Lower lobe of right lung (tissue), 2 donors: ENCODE measurements around the gene YIPF4. TPM values are rescaled to one million over a fixed set of nuclear protein-coding genes. Genes with fewer than 3 reads are reported as not detected.
A peak's percentile ranks its signal among the peaks of the same experiment; 100 is the strongest.

Source experiments
- ATAC-seq, 2 donors: fragments of 200-7000 bp; cut with Tn5 transposase; one replicate each; pipeline ENCODE4 v1.9.1; 2020 to 2022; ENCODE audit warnings: mild to moderate bottlenecking in 2 of 2, moderate library complexity in 2 of 2
- DNase-seq: peaks from one replicate; pipeline ENCODE4 v3.0.0-alpha.2; 2020
- H3K27ac ChIP-seq: fragments of 200-600 bp; one replicate; pipeline ENCODE4 v1.8.0; 2022
- H3K27me3 ChIP-seq: fragments of 200-600 bp; one replicate; pipeline ENCODE4 v1.8.0; 2022; ENCODE audit warnings: low read depth
- H3K36me3 ChIP-seq: fragments of 200-600 bp; one replicate; pipeline ENCODE4 v1.8.0; 2022; ENCODE audit warnings: mild to moderate bottlenecking
- H3K4me1 ChIP-seq: fragments of 200-600 bp; one replicate; pipeline ENCODE4 v1.8.0; 2022
- H3K4me3 ChIP-seq: fragments of 200-600 bp; one replicate; pipeline ENCODE4 v1.8.0; 2022; ENCODE audit warnings: mild to moderate bottlenecking
- H3K9me3 ChIP-seq: fragments of 200-600 bp; one replicate; pipeline ENCODE4 v1.8.0; 2022
- intact Hi-C: fragments of 100-400 bp; cut with DNase I; formaldehyde crosslinking; loops from one replicate; pipeline ENCODE4 v1.11.0; 2022
- total RNA-seq: library from RNA; stranded (reverse); fragmentation: NEBNext Ultra II Directional; extraction: Animal tissue kit (Norgen Biotek cat#: 25700); gene quantifications from one replicate; pipeline ENCODE4 v1.2.1, GENCODE V29; 2021
- TF ChIP-seq, protein P1 (sequence below): fragments of 200-600 bp; IDR thresholded peaks from one replicate; pipeline ENCODE4 v1.8.0; 2022; ENCODE audit warnings: antibody characterized with exemption, mild to moderate bottlenecking
- donor health status: DM: no; HTN: yes; CAD: no; lungs with severe emphysema.

YIPF4 gene
- total RNA-seq, 1 donor from 2014 or later: 59.4 TPM

DNA sequence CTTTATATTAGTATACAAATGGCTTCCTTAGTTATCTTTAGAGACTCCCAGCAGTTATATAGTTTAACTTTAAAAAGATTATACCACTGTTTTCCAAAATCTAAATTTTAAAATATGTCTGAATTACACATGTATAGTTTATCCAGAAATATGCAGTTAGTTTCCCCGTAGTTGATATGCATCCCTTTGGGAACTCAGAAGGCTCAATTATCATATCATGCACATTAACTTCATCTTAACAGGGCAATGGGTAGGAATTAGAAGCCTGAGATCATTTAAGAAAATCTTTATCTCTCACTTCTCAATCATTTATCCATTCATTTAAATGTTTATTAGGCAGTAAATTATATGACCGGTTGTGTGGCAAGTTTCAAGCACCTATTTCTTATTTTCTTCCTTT, 40.2 kb upstream of the YIPF4 start:
- no peak for ATAC-seq
- peaks cover 19% of the 10 kb centered on the region for H3K36me3 ChIP-seq
- TF ChIP-seq, protein P1, sequence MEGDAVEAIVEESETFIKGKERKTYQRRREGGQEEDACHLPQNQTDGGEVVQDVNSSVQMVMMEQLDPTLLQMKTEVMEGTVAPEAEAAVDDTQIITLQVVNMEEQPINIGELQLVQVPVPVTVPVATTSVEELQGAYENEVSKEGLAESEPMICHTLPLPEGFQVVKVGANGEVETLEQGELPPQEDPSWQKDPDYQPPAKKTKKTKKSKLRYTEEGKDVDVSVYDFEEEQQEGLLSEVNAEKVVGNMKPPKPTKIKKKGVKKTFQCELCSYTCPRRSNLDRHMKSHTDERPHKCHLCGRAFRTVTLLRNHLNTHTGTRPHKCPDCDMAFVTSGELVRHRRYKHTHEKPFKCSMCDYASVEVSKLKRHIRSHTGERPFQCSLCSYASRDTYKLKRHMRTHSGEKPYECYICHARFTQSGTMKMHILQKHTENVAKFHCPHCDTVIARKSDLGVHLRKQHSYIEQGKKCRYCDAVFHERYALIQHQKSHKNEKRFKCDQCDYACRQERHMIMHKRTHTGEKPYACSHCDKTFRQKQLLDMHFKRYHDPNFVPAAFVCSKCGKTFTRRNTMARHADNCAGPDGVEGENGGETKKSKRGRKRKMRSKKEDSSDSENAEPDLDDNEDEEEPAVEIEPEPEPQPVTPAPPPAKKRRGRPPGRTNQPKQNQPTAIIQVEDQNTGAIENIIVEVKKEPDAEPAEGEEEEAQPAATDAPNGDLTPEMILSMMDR: no peak
- H3K27me3 ChIP-seq: no peaks in the 10 kb centered on the region
- no peak overlapping the region for H3K27ac ChIP-seq
- no peak for DNase-seq
- no peak overlapping the region for H3K4me3 ChIP-seq
- intact Hi-C loops: no loop called here
- no peaks in the 10 kb centered on the region for H3K4me1 ChIP-seq
- H3K9me3 ChIP-seq: no peaks in the 10 kb centered on the region

DNA sequence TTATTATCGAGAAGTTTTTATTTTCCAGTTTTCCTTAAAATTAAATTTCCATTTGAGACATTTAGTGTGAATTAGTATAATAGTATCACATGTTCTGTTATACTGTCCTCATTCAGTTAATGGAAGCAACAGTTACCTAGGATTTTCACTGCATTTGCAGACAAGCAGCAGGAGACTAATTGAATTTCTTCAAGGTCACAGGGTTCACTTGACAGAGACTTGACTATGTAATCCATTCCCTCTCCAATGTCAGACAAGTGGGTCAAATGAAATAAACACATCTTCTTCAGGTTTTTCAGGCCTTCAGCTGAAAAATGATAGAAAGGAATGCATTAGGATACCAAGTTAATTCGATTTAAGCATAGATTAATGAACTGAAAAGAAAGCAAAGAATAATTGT, 39.7 kb upstream of the YIPF4 start:
- Histone ChIP-seq H3K9me3 (no peaks in the 10 kb centered on the region), H3K36me3 (peaks cover 19% of the 10 kb centered on the region), H3K27me3 (no peaks in the 10 kb centered on the region), H3K4me3 (no peak overlapping the region), H3K4me1 (no peaks in the 10 kb centered on the region), H3K27ac (no peak overlapping the region)
- DNase-seq (no peak), ATAC-seq (no peak)
- intact Hi-C loops: no loop called here
- TF ChIP-seq, protein P1: no peak

DNA sequence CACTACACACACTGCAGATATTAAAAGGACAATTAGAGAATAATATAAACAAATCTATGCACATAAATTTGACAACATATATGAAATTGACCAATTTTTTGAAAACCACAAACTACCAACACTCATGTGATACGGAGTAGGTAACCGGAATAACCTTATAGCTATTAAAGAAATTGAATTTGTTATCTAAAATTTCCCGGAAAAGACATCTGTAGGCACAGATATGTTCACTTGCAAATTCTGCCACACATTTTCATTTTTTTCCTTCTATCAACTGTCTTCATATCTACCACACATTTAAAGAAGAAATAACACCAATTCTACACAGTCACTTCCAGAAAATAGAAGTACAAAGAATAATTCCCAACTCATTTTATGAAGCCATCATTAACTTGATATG, 35.4 kb upstream of the YIPF4 start:
- H3K4me1 ChIP-seq: no peaks in the 10 kb centered on the region
- no peaks in the 10 kb centered on the region for H3K27me3 ChIP-seq
- DNase-seq (no peak), ATAC-seq (no peak)
- no peaks in the 10 kb centered on the region for H3K9me3 ChIP-seq
- TF ChIP-seq, protein P1: no peak
- intact Hi-C loops: no loop called here
- H3K4me3 ChIP-seq: no peak overlapping the region
- H3K36me3 ChIP-seq: peaks cover 6% of the 10 kb centered on the region
- no peak overlapping the region for H3K27ac ChIP-seq

DNA sequence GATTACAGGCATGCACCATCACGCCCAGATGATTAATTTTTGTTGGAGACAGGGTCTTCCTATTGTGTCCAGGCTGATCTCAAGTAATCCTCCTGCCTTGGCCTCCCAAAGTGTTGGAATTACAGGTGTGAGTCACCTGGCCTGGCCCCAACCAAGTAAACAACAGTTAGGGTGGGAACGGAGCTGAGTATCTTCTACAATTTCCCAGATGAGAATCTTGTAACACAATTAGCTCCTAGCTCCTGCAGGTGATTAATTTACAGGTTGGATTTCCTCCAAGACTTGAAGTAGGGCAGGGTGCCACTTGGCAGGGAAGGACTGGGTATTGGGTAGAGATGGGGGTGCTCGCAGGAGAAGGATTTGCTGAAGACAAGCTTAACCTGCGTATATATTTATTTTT, 30.8 kb upstream of the YIPF4 start:
- Histone ChIP-seq H3K4me1 (no peaks in the 10 kb centered on the region), H3K4me3 (no peak overlapping the region), H3K27ac (no peak overlapping the region), H3K27me3 (no peaks in the 10 kb centered on the region), H3K36me3 (peaks cover 8% of the 10 kb centered on the region), H3K9me3 (no peaks in the 10 kb centered on the region)
- peak; percentile 25 to 45 for ATAC-seq
- TF ChIP-seq, protein P1: no peak
- no peak for DNase-seq
- intact Hi-C loops: no loop called here

DNA sequence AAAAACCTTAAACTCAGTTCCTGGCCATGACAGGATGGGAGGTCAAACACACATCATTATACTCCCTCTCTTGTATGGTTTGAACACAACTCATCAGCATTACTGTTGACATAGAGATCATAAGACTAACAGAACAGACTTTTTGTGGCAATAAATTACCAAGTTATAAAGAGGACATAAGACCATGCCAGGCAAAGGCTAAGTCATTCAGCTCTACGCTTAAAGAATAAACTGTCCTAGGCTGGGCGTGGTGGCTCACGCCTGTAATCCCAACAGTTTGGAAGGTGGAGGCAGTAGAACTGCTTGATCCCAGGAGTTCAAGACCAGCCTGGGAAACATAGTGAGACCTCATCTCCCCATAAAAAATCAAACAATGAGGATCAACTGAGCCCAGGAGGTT, 29.4 kb upstream of the YIPF4 start:
- Histone ChIP-seq H3K9me3 (no peaks in the 10 kb centered on the region), H3K27ac (no peak overlapping the region), H3K27me3 (no peaks in the 10 kb centered on the region), H3K36me3 (peaks cover 8% of the 10 kb centered on the region), H3K4me3 (no peak overlapping the region), H3K4me1 (no peaks in the 10 kb centered on the region)
- ATAC-seq (no peak), DNase-seq (no peak)
- intact Hi-C loops: no loop called here
- TF ChIP-seq, protein P1: no peak

DNA sequence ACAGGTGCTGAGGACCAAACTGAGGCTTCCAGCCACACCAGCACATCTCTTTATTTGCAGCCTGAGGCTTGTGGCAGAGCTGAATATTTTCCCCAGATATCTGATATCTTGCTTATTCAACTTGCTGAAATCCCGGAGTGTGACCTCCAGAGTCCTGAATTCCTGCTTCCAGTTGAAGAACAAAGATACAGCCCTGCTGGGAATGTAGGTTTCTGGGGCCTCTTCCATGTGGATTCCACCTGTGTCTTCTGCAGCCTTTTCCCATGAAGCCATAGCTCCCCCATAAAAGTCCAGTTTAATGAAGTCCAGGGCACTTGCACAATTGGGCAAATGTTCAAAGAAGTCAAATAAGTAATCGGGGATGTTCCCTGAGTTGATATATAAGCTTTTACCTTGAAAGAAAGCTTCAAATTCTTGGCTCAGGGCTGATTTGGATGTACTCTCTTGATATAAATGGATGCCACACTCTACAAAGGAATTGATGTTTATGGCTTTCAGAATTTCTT, 27.9 kb upstream of the YIPF4 start:
- peaks cover 8% of the 10 kb centered on the region for H3K36me3 ChIP-seq
- H3K27me3 ChIP-seq: no peaks in the 10 kb centered on the region
- ATAC-seq: no peak
- TF ChIP-seq, protein P1: no peak
- no peak for DNase-seq
- H3K9me3 ChIP-seq: no peaks in the 10 kb centered on the region
- no peak overlapping the region for H3K4me3 ChIP-seq
- no peaks in the 10 kb centered on the region for H3K4me1 ChIP-seq
- no peak overlapping the region for H3K27ac ChIP-seq
- intact Hi-C loops: no loop called here
